Lower leg skin (tissue), 3 donors: ENCODE results near the gene SERPINA7.
"Not testable (repeated sequence)": the region's sequence is repeated elsewhere in the genome, so short reads cannot be mapped to it uniquely, and the experiment has no call there.

Experiments
- CTCF ChIP-seq, 3 donors: fragments of 450-650 bp; IDR thresholded peaks; one replicate each; pipeline ENCODE4 v1.5.1; 2016; ENCODE audit warnings: antibody characterized with exemption in 3 of 3, mild to moderate bottlenecking in 3 of 3, moderate library complexity in 2 of 3
- POLR2A ChIP-seq, 2 donors: fragments of 450-650 bp; IDR thresholded peaks; one replicate each; pipeline ENCODE4 v1.6.1; 2016 to 2017; ENCODE audit warnings: antibody characterized with exemption in 2 of 2, mild to moderate bottlenecking in 1 of 2, moderate library complexity in 1 of 2

GRCh38 chrX:105988487-105988886 lies 50.0 kb downstream of the SERPINA7 start:
- not testable (repeated sequence) for TF ChIP-seq CTCF, POLR2A (IDR thresholded peaks at IDR 0.05)
